HL-60 (cell line): ENCODE measurements around the gene BSND.

Source experiments
- GABPA ChIP-seq: IDR thresholded peaks from 2 replicates; pipeline ENCODE4 v1.6.1; 2012; ENCODE audit warnings: low read depth
- TF ChIP-seq, protein P1 (sequence below): IDR thresholded peaks from one replicate; pipeline ENCODE4 v1.5.1; 2011; ENCODE audit warnings: low read length, control low read depth, inconsistent platforms; ENCODE audit not compliant: insufficient read depth

- TF ChIP-seq, protein P1, sequence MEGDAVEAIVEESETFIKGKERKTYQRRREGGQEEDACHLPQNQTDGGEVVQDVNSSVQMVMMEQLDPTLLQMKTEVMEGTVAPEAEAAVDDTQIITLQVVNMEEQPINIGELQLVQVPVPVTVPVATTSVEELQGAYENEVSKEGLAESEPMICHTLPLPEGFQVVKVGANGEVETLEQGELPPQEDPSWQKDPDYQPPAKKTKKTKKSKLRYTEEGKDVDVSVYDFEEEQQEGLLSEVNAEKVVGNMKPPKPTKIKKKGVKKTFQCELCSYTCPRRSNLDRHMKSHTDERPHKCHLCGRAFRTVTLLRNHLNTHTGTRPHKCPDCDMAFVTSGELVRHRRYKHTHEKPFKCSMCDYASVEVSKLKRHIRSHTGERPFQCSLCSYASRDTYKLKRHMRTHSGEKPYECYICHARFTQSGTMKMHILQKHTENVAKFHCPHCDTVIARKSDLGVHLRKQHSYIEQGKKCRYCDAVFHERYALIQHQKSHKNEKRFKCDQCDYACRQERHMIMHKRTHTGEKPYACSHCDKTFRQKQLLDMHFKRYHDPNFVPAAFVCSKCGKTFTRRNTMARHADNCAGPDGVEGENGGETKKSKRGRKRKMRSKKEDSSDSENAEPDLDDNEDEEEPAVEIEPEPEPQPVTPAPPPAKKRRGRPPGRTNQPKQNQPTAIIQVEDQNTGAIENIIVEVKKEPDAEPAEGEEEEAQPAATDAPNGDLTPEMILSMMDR = no peak
- no peak for TF ChIP-seq GABPA
Observed at GRCh38 chr1:55005351-55006140, 6.8 kb downstream of the BSND start.
